ENCODE measurements around the gene MYCBP2. TPM values are rescaled to one million over a fixed set of nuclear protein-coding genes. Genes with fewer than 3 reads are reported as not detected.

Gene MYCBP2
- total and polyA plus RNA-seq, 4 donors = 12.1 to 86.4 (median 30.0) TPM

DNA sequence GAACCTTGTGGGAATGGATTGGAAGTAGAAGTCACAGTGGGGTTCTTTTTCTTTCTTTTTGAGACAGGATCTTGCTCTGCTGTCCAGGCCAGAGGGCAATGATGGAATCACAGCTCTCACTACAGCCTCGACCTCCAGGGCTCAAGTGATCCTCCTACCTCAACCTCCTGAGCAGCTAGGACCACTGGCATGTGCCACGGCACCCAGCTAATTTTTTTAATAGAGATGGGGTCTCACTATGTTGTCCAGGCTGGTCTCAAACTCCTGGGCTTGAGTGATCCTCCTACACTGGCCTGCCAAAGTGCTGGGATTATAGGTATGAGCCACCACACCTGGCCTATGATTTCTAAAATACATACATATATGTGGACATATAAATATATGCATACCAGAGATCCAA lies 111.4 kb downstream of the MYCBP2 start:
- peaks cover 2 to 56% (median 29%) of the 10 kb centered on the region in 4 donors for H3K36me3 ChIP-seq (ENCODE audit: control insufficient read depth in 4 of 4, insufficient read depth in 3 of 4, low read depth in 1 of 4, low read length in 3 of 4)
- WGBS = 98% methylated on average over 2 of the region's 2 CpGs
- H3K9ac ChIP-seq (ENCODE audit: low read depth in 1 of 2, low read length in 2 of 2) = no peak overlapping the region
- no peak overlapping the region for H3K27ac ChIP-seq (ENCODE audit: low read depth in 1 of 2, low read length in 2 of 2)
- no peaks in the 10 kb centered on the region for H3K27me3 ChIP-seq (ENCODE audit: control insufficient read depth in 4 of 4, insufficient read depth in 4 of 4, low read length in 3 of 4)
- H3K9me3 ChIP-seq (ENCODE audit: control insufficient read depth in 4 of 4, low read length in 3 of 4) = no peaks in the 10 kb centered on the region
- no peak for TF ChIP-seq RAD21 (IDR thresholded peaks at IDR 0.05)
- TF ChIP-seq, protein P1, sequence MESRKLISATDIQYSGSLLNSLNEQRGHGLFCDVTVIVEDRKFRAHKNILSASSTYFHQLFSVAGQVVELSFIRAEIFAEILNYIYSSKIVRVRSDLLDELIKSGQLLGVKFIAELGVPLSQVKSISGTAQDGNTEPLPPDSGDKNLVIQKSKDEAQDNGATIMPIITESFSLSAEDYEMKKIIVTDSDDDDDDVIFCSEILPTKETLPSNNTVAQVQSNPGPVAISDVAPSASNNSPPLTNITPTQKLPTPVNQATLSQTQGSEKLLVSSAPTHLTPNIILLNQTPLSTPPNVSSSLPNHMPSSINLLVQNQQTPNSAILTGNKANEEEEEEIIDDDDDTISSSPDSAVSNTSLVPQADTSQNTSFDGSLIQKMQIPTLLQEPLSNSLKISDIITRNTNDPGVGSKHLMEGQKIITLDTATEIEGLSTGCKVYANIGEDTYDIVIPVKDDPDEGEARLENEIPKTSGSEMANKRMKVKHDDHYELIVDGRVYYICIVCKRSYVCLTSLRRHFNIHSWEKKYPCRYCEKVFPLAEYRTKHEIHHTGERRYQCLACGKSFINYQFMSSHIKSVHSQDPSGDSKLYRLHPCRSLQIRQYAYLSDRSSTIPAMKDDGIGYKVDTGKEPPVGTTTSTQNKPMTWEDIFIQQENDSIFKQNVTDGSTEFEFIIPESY (IDR thresholded peaks at IDR 0.05) = no peak
- no peak for TF ChIP-seq RXRA (IDR thresholded peaks at IDR 0.05)
- no peak for TF ChIP-seq FOXA1 (IDR thresholded peaks at IDR 0.05)
- no peak for TF ChIP-seq YY1 (IDR thresholded peaks at IDR 0.05)
- TF ChIP-seq GABPA (IDR thresholded peaks at IDR 0.05 in 1 of 2, conservative IDR thresholded peaks at IDR 0.05 in 1 of 2) = no peak
- TF ChIP-seq JUND (IDR thresholded peaks at IDR 0.05) = no peak
- no peak for TF ChIP-seq TAF1 (conservative IDR thresholded peaks at IDR 0.05)
- no peak for TF ChIP-seq HNF4A (conservative IDR thresholded peaks at IDR 0.05)
- TF ChIP-seq, protein P2, sequence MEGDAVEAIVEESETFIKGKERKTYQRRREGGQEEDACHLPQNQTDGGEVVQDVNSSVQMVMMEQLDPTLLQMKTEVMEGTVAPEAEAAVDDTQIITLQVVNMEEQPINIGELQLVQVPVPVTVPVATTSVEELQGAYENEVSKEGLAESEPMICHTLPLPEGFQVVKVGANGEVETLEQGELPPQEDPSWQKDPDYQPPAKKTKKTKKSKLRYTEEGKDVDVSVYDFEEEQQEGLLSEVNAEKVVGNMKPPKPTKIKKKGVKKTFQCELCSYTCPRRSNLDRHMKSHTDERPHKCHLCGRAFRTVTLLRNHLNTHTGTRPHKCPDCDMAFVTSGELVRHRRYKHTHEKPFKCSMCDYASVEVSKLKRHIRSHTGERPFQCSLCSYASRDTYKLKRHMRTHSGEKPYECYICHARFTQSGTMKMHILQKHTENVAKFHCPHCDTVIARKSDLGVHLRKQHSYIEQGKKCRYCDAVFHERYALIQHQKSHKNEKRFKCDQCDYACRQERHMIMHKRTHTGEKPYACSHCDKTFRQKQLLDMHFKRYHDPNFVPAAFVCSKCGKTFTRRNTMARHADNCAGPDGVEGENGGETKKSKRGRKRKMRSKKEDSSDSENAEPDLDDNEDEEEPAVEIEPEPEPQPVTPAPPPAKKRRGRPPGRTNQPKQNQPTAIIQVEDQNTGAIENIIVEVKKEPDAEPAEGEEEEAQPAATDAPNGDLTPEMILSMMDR (IDR thresholded peaks at IDR 0.05; ENCODE audit: low read depth, low read length, missing input control) = no peak
- no peak for TF ChIP-seq EGR1 (IDR thresholded peaks at IDR 0.05; ENCODE audit: low read depth in 2 of 2)
- TF ChIP-seq NR2F2 (IDR thresholded peaks at IDR 0.05) = no peak
- no peak for TF ChIP-seq FOXA2 (IDR thresholded peaks at IDR 0.05)
- no peak for DNase-seq (ENCODE audit: low spot score)
- no peaks in the 10 kb centered on the region for H3K4me1 ChIP-seq (ENCODE audit: control insufficient read depth in 4 of 4, insufficient read depth in 4 of 4, low read length in 3 of 4)
- H3K4me3 ChIP-seq (ENCODE audit: low read depth in 1 of 3, low read length in 3 of 3) = no peak overlapping the region

DNA sequence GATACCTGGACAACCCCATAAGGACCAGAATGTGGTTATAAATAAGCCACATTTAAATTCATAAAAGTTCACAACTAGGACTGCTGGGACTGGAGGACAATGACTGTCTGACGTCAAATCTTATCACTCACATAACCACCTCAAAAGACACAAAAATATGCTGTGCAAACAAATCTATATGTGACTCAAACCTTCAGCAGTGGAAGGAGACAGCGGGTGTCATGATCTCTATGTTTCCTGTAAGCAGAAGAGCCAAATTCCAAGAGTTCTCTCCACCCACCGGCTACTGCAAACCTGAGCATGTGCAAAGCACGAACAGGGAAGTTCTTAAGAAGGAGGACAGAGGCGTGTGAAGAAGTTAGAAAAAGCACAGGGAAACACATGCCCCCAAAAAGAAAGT lies 113.2 kb downstream of the MYCBP2 start:
- WGBS = 87% methylated on average over 5 of the region's 5 CpGs
- Histone ChIP-seq H3K9ac (ENCODE audit: low read depth in 1 of 2, low read length in 2 of 2) (no peak overlapping the region), H3K27ac (ENCODE audit: low read depth in 1 of 2, low read length in 2 of 2) (no peak overlapping the region), H3K4me1 (ENCODE audit: control insufficient read depth in 4 of 4, insufficient read depth in 4 of 4, low read length in 3 of 4) (no peaks in the 10 kb centered on the region), H3K27me3 (ENCODE audit: control insufficient read depth in 4 of 4, insufficient read depth in 4 of 4, low read length in 3 of 4) (no peaks in the 10 kb centered on the region), H3K9me3 (ENCODE audit: control insufficient read depth in 4 of 4, low read length in 3 of 4) (no peaks in the 10 kb centered on the region), H3K4me3 (ENCODE audit: low read depth in 1 of 3, low read length in 3 of 3) (no peak overlapping the region), H3K36me3 (ENCODE audit: control insufficient read depth in 4 of 4, insufficient read depth in 3 of 4, low read depth in 1 of 4, low read length in 3 of 4) (peaks cover 2 to 57% (median 31%) of the 10 kb centered on the region in 4 donors)
- DNase-seq (ENCODE audit: low spot score) = no peak
- TF ChIP-seq, protein P1 (IDR thresholded peaks at IDR 0.05) = no peak
- no peak for TF ChIP-seq NR2F2 (IDR thresholded peaks at IDR 0.05)
- TF ChIP-seq HNF4G (IDR thresholded peaks at IDR 0.05) = no peak
- TF ChIP-seq, protein P3, sequence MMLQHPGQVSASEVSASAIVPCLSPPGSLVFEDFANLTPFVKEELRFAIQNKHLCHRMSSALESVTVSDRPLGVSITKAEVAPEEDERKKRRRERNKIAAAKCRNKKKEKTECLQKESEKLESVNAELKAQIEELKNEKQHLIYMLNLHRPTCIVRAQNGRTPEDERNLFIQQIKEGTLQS (IDR thresholded peaks at IDR 0.05) = no peak
- no peak for TF ChIP-seq HNF4A (conservative IDR thresholded peaks at IDR 0.05)
- TF ChIP-seq, protein P4, sequence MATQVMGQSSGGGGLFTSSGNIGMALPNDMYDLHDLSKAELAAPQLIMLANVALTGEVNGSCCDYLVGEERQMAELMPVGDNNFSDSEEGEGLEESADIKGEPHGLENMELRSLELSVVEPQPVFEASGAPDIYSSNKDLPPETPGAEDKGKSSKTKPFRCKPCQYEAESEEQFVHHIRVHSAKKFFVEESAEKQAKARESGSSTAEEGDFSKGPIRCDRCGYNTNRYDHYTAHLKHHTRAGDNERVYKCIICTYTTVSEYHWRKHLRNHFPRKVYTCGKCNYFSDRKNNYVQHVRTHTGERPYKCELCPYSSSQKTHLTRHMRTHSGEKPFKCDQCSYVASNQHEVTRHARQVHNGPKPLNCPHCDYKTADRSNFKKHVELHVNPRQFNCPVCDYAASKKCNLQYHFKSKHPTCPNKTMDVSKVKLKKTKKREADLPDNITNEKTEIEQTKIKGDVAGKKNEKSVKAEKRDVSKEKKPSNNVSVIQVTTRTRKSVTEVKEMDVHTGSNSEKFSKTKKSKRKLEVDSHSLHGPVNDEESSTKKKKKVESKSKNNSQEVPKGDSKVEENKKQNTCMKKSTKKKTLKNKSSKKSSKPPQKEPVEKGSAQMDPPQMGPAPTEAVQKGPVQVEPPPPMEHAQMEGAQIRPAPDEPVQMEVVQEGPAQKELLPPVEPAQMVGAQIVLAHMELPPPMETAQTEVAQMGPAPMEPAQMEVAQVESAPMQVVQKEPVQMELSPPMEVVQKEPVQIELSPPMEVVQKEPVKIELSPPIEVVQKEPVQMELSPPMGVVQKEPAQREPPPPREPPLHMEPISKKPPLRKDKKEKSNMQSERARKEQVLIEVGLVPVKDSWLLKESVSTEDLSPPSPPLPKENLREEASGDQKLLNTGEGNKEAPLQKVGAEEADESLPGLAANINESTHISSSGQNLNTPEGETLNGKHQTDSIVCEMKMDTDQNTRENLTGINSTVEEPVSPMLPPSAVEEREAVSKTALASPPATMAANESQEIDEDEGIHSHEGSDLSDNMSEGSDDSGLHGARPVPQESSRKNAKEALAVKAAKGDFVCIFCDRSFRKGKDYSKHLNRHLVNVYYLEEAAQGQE (IDR thresholded peaks at IDR 0.05) = no peak
- TF ChIP-seq FOXA2 (IDR thresholded peaks at IDR 0.05) = no peak
- no peak for TF ChIP-seq RXRA (IDR thresholded peaks at IDR 0.05)
- TF ChIP-seq, protein P2 (IDR thresholded peaks at IDR 0.05; ENCODE audit: low read depth, low read length, missing input control) = no peak
- TF ChIP-seq EGR1 (IDR thresholded peaks at IDR 0.05; ENCODE audit: low read depth in 2 of 2) = no peak
- no peak for TF ChIP-seq FOXA1 (IDR thresholded peaks at IDR 0.05)

All from liver (tissue), 9 donors.